ENCODE data around the gene ZNF275. TPM values are rescaled to one million over a fixed set of nuclear protein-coding genes. Genes with fewer than 3 reads are reported as not detected.

ZNF275 gene
- total and polyA plus RNA-seq, 2 donors (not counting 1 experiment from before 2014, with no cell fraction given) = 8.8 to 17.6 TPM

DNA sequence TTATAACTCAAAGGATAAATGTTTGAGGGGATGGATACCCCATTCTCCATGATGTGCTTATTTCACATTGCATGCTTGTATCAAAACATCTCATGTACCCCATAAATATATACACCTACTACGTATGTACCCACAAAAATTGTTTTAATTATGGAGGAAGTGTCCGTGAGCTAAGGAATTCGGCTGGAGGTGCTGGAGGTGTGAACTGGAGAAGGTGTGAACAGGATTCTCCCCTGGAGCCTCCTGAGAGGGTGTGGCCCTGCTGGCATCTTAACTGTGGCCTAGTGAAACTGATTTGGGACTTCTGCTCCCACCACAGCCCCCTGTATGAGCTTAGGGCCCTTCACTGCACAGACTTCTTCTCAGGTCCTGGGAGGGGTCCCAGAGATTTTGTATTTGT, 43.8 kb downstream of the ZNF275 start:
- H3K4me3 Mint-ChIP-seq = no peak overlapping the region
- no CpG with 5 or more reads among the region's 3 CpGs for WGBS (ENCODE audit: insufficient coverage)
- TF ChIP-seq, protein P1, sequence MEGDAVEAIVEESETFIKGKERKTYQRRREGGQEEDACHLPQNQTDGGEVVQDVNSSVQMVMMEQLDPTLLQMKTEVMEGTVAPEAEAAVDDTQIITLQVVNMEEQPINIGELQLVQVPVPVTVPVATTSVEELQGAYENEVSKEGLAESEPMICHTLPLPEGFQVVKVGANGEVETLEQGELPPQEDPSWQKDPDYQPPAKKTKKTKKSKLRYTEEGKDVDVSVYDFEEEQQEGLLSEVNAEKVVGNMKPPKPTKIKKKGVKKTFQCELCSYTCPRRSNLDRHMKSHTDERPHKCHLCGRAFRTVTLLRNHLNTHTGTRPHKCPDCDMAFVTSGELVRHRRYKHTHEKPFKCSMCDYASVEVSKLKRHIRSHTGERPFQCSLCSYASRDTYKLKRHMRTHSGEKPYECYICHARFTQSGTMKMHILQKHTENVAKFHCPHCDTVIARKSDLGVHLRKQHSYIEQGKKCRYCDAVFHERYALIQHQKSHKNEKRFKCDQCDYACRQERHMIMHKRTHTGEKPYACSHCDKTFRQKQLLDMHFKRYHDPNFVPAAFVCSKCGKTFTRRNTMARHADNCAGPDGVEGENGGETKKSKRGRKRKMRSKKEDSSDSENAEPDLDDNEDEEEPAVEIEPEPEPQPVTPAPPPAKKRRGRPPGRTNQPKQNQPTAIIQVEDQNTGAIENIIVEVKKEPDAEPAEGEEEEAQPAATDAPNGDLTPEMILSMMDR (IDR thresholded peaks at IDR 0.05) = no peak
- TF ChIP-seq EZH2 (IDR thresholded peaks at IDR 0.05; ENCODE audit: borderline replicate concordance, insufficient read depth, low read depth, low read length, poor library complexity, severe bottlenecking) = no peak
- ChIA-PET POLR2A (no interaction called here), CTCF (no interaction called here)
- H3K27me3 Mint-ChIP-seq = no peaks in the 10 kb centered on the region
- Histone ChIP-seq H3K9me3 (ENCODE audit: control extremely low read depth in 1 of 3, control insufficient read depth in 2 of 3, insufficient read depth in 1 of 3, low read length in 2 of 3) (no peaks in the 10 kb centered on the region), H4K20me1 (ENCODE audit: control insufficient read depth, insufficient read depth, low read length, poor library complexity, severe bottlenecking) (no peaks in the 10 kb centered on the region), H3K36me3 (replicated peaks in 1 of 2; ENCODE audit: control extremely low read depth in 1 of 2, control insufficient read depth in 1 of 2, extremely low read depth in 1 of 2, insufficient read depth in 2 of 2, low read length in 1 of 2) (no peaks in the 10 kb centered on the region), H3K4me1 (ENCODE audit: control insufficient read depth in 2 of 2, insufficient read depth in 2 of 2, low read length in 2 of 2) (no peaks in the 10 kb centered on the region), H3K4me2 (replicated peaks; ENCODE audit: low read depth, low read length, poor library complexity, severe bottlenecking) (no peak overlapping the region), H2AFZ (ENCODE audit: insufficient read depth, low read depth, low read length, poor library complexity, severe bottlenecking) (no peak overlapping the region), H3K27me3 (replicated peaks in 1 of 4; ENCODE audit: control extremely low read depth in 1 of 4, control insufficient read depth in 3 of 4, insufficient read depth in 4 of 4, low read length in 3 of 4) (peaks cover 0 to 3% (median 0%) of the 10 kb centered on the region in 4 experiments), H3K9ac (ENCODE audit: low read length) (no peak overlapping the region), H3K4me3 (ENCODE audit: control extremely low read depth in 1 of 5, extremely low read depth in 1 of 5, insufficient read depth in 1 of 5, low read depth in 2 of 5, low read length in 4 of 5) (no peak overlapping the region), H3K27ac (ENCODE audit: low read length in 2 of 2) (no peak overlapping the region), H3K79me2 (ENCODE audit: control insufficient read depth, insufficient read depth, low read length) (no peaks in the 10 kb centered on the region)
- H3K27ac Mint-ChIP-seq = no peak overlapping the region
- no peaks in the 10 kb centered on the region for H3K4me1 Mint-ChIP-seq
- H3K9me3 Mint-ChIP-seq (ENCODE audit: insufficient read depth) = no peaks in the 10 kb centered on the region
- intact Hi-C loops (cut with micrococcal nuclease) = no loop called here
- DNase-seq (no peak), ATAC-seq (ENCODE audit: low read depth) (no peak)

GRCh38 chrX:153378607-153379006, 44.7 kb downstream of the ZNF275 start:
- whole genome bisulfite sequencing (ENCODE audit: insufficient coverage) = 97% methylated on average over 4 of the region's 4 CpGs
- no peak for DNase-seq
- H3K4me1 ChIP-seq (ENCODE audit: control insufficient read depth in 2 of 2, insufficient read depth in 2 of 2, low read length in 2 of 2) = no peaks in the 10 kb centered on the region
- no peaks in the 10 kb centered on the region for H4K20me1 ChIP-seq (ENCODE audit: control insufficient read depth, insufficient read depth, low read length, poor library complexity, severe bottlenecking)
- no peak overlapping the region for H3K27ac ChIP-seq (ENCODE audit: low read length in 2 of 2)
- H3K4me3 ChIP-seq (ENCODE audit: control extremely low read depth in 1 of 5, extremely low read depth in 1 of 5, insufficient read depth in 1 of 5, low read depth in 2 of 5, low read length in 4 of 5) = no peak overlapping the region
- H3K9me3 ChIP-seq (ENCODE audit: control extremely low read depth in 1 of 3, control insufficient read depth in 2 of 3, insufficient read depth in 1 of 3, low read length in 2 of 3) = no peaks in the 10 kb centered on the region
- ChIA-PET POLR2A (no interaction called here), CTCF (no interaction called here)
- Mint-ChIP-seq H3K4me3 (no peak overlapping the region), H3K9me3 (ENCODE audit: insufficient read depth) (no peaks in the 10 kb centered on the region), H3K4me1 (no peaks in the 10 kb centered on the region), H3K27me3 (no peaks in the 10 kb centered on the region), H3K27ac (no peak overlapping the region)
- H3K9ac ChIP-seq (ENCODE audit: low read length) = no peak overlapping the region
- no peaks in the 10 kb centered on the region for H3K36me3 ChIP-seq (replicated peaks in 1 of 2; ENCODE audit: control extremely low read depth in 1 of 2, control insufficient read depth in 1 of 2, extremely low read depth in 1 of 2, insufficient read depth in 2 of 2, low read length in 1 of 2)
- no peak for ATAC-seq (ENCODE audit: low read depth)
- TF ChIP-seq, protein P1 (IDR thresholded peaks at IDR 0.05) = no peak
- no peak for TF ChIP-seq EZH2 (IDR thresholded peaks at IDR 0.05; ENCODE audit: borderline replicate concordance, insufficient read depth, low read depth, low read length, poor library complexity, severe bottlenecking)
- H3K27me3 ChIP-seq (replicated peaks in 1 of 4; ENCODE audit: control extremely low read depth in 1 of 4, control insufficient read depth in 3 of 4, insufficient read depth in 4 of 4, low read length in 3 of 4) = peaks cover 0 to 3% (median 0%) of the 10 kb centered on the region in 4 experiments
- no peaks in the 10 kb centered on the region for H3K79me2 ChIP-seq (ENCODE audit: control insufficient read depth, insufficient read depth, low read length)
- intact Hi-C loops (cut with micrococcal nuclease) = no loop called here
- no peak overlapping the region for H3K4me2 ChIP-seq (replicated peaks; ENCODE audit: low read depth, low read length, poor library complexity, severe bottlenecking)
- H2AFZ ChIP-seq (ENCODE audit: insufficient read depth, low read depth, low read length, poor library complexity, severe bottlenecking) = no peak overlapping the region
